Measurements from ENCODE around the gene GRK5.

- TF ChIP-seq CTCF (IDR thresholded peaks at IDR 0.05; ENCODE audit: low read depth, low read length, poor library complexity, severe bottlenecking): no peak
- TF ChIP-seq EZH2phosphoT487 (IDR thresholded peaks at IDR 0.05; ENCODE audit: borderline replicate concordance, low read length): no peak
These were observed 101.4 kb downstream of the GRK5 start for GRCh38 chr10:119308551-119309422.
